Measurements from ENCODE around the gene CD300A.

The CD300A gene

GRCh38 chr17:74457146-74457819 is 9.2 kb upstream of the CD300A start:
- DNase-seq = peak; percentile 78

- DNase-seq = no peak
Observed at GRCh38 chr17:74457820-74458166, 8.6 kb upstream of the CD300A start.

- DNase-seq = no peak
Observed at GRCh38 chr17:74458835-74459234, 7.6 kb upstream of the CD300A start.

GRCh38 chr17:74459622-74460021 is 6.8 kb upstream of the CD300A start:
- DNase-seq = no peak

- DNase-seq = no peak
Observed at GRCh38 chr17:74460241-74460640, 6.2 kb upstream of the CD300A start.

GRCh38 chr17:74460996-74461395 is 5.4 kb upstream of the CD300A start:
- DNase-seq = no peak

GRCh38 chr17:74461611-74462010 is 4.8 kb upstream of the CD300A start:
- DNase-seq = no peak

- DNase-seq = peak; percentile 27
Observed at GRCh38 chr17:74464730-74465377, 1.6 kb upstream of the CD300A start.

- DNase-seq = no peak
Observed at GRCh38 chr17:74465378-74466110, 890 bp upstream of the CD300A start.

- DNase-seq = peak; percentile 45
Observed at GRCh38 chr17:74466828-74467184, 372 bp downstream of the CD300A start.

- peak; percentile 37 for DNase-seq
Observed at GRCh38 chr17:74467221-74467951, 952 bp downstream of the CD300A start.

GRCh38 chr17:74471341-74471740 is 4.9 kb downstream of the CD300A start:
- peak; percentile 27 for DNase-seq

GRCh38 chr17:74472890-74473289 is 6.5 kb downstream of the CD300A start:
- no peak for DNase-seq

GRCh38 chr17:74473294-74473693 is 6.9 kb downstream of the CD300A start:
- no peak for DNase-seq

- peak; percentile 30 for DNase-seq
Observed at GRCh38 chr17:74474043-74474792, 7.8 kb downstream of the CD300A start.

GRCh38 chr17:74475189-74475588 is 8.8 kb downstream of the CD300A start:
- no peak for DNase-seq

GRCh38 chr17:74477411-74477810 is 11.0 kb downstream of the CD300A start:
- DNase-seq = no peak

- peak; percentile 45 for DNase-seq
Observed at GRCh38 chr17:74478420-74479100, 12.1 kb downstream of the CD300A start.

- DNase-seq = no peak
Observed at GRCh38 chr17:74480290-74480689, 13.9 kb downstream of the CD300A start.

GRCh38 chr17:74481621-74482020 is 15.2 kb downstream of the CD300A start:
- no peak for DNase-seq

GRCh38 chr17:74484066-74484465 is 17.6 kb downstream of the CD300A start:
- DNase-seq = no peak

All from CD4-positive, alpha-beta T cell treated with Interleukin-10 for 1 hour (primary cell).